ENCODE results near the gene OLFML3. TPM values are rescaled to one million over a fixed set of nuclear protein-coding genes. Genes with fewer than 3 reads are reported as not detected.

OLFML3 gene
- total and polyA plus RNA-seq, 2 of the 8 experiments (the other 6 are each of a cell fraction or from before 2014, with no cell fraction given): 56.0 to 72.3 TPM

- H2AFZ ChIP-seq (ENCODE audit: low read length): no peak overlapping the region
- H3K14ac ChIP-seq (ENCODE audit: insufficient read length): no peak overlapping the region
- H3K9ac ChIP-seq (replicated peaks in 1 of 4; ENCODE audit: extremely low read depth in 1 of 4, low read depth in 3 of 4, low read length in 3 of 4): no peak overlapping the region
- H3K18ac ChIP-seq (ENCODE audit: extremely low read depth, low read length): no peak overlapping the region
- H2BK20ac ChIP-seq (ENCODE audit: low read length): no peak overlapping the region
- H4K8ac ChIP-seq (ENCODE audit: extremely low read depth, insufficient read depth, low read length): no peak overlapping the region; the same call in 1 of the 2 replicates
- H3K4me3 ChIP-seq (ENCODE audit: extremely low read depth in 1 of 4, insufficient read depth in 2 of 4, low read depth in 3 of 4, low read length in 4 of 4): no peak overlapping the region
- peaks cover 0 to 15% of the 10 kb centered on the region in 2 experiments; a peak in 2 of 4 replicates for H3K79me2 ChIP-seq (ENCODE audit: control insufficient read depth in 1 of 2, insufficient read depth in 2 of 2, low read length in 2 of 2)
- POLR2A ChIA-PET (ENCODE audit: partially characterized antibody): interaction anchor here (1.1 kb wide), 1 partner anchor 13 kb away, joined by 3 read pairs; no protein-coding TSS in a partner anchor
- no peak overlapping the region for H4K91ac ChIP-seq (replicated peaks; ENCODE audit: insufficient read length, low read length)
- no peak overlapping the region for H3K56ac ChIP-seq (replicated peaks; ENCODE audit: insufficient read length, low read depth, low read length)
- H3K4me1 ChIP-seq (replicated peaks in 1 of 4; ENCODE audit: control insufficient read depth in 3 of 4, insufficient read depth in 4 of 4, low read length in 3 of 4): peaks cover 4 to 32% (median 18%) of the 10 kb centered on the region in 4 experiments
- H2BK5ac ChIP-seq (ENCODE audit: low read depth, low read length): no peak overlapping the region
- H2AK5ac ChIP-seq (ENCODE audit: low read depth, low read length): no peak overlapping the region
- 98% methylated on average over 4 of the region's 4 CpGs; no CpG with 5 or more reads in 1 of the 2 experiments for WGBS, 2 experiments (ENCODE audit: extremely low coverage in 1 of 2, insufficient coverage in 1 of 2, insufficient read length in 1 of 2, insufficient replicate concordance in 2 of 2, low coverage in 1 of 2, low lambda C conversion rate in 2 of 2, missing lambda C conversion rate in 1 of 2)
- no peak overlapping the region for H3K4me2 ChIP-seq (ENCODE audit: insufficient read depth in 1 of 2, low read depth in 2 of 2, low read length in 2 of 2)
- H3K9me3 ChIP-seq (ENCODE audit: insufficient read depth in 2 of 2, low read depth in 1 of 2, low read length in 1 of 2): peaks cover 14 to 18% of the 10 kb centered on the region in 2 experiments
- no peak overlapping the region for H3K23ac ChIP-seq (ENCODE audit: insufficient read length)
- DNase-seq (ENCODE audit: low read depth in 1 of 2, low spot score in 2 of 2) (no peak), FAIRE-seq (no peak)
- H3K4ac ChIP-seq (replicated peaks; ENCODE audit: insufficient read length, low read depth, low read length): no peak overlapping the region
- no peaks in the 10 kb centered on the region for H4K20me1 ChIP-seq (replicated peaks in 1 of 2; ENCODE audit: control insufficient read depth in 1 of 2, insufficient read depth in 2 of 2, low read length in 2 of 2)
- no peak overlapping the region for H2BK12ac ChIP-seq (ENCODE audit: low read depth, low read length)
- no peaks in the 10 kb centered on the region; a peak in 1 of 7 replicates for H3K27me3 ChIP-seq (replicated peaks in 1 of 4; ENCODE audit: control insufficient read depth in 3 of 4, extremely low read depth in 1 of 4, insufficient read depth in 3 of 4, low read length in 3 of 4)
- H2BK15ac ChIP-seq (ENCODE audit: low read length): no peak overlapping the region
- H4K5ac ChIP-seq (ENCODE audit: insufficient read length, low read depth, low read length): no peak overlapping the region
- no peak overlapping the region for H2BK120ac ChIP-seq (replicated peaks; ENCODE audit: low read depth, low read length)
- peaks cover 0 to 18% (median 2%) of the 10 kb centered on the region in 4 experiments; a peak in 4 of 8 replicates for H3K36me3 ChIP-seq (ENCODE audit: control insufficient read depth in 2 of 4, insufficient read depth in 4 of 4, low read length in 3 of 4)
- H3K79me1 ChIP-seq (ENCODE audit: low read depth, low read length): peaks cover 6% of the 10 kb centered on the region; the same call in 1 of the 2 replicates
- CTCF ChIA-PET (ENCODE audit: partially characterized antibody): interaction anchor here (0.6 to 1.8 kb wide), 6 partner anchors 9 to 298 kb away, joined by 3 to 7 read pairs (median 3); no protein-coding TSS in a partner anchor
- TF ChIP-seq E2F6 (IDR thresholded peaks at IDR 0.05) (no peak), SAP30 (IDR thresholded peaks at IDR 0.05; ENCODE audit: insufficient read depth, insufficient replicate concordance, low read length) (no peak), GTF2F1 (IDR thresholded peaks at IDR 0.05; ENCODE audit: borderline replicate concordance, low read depth, low read length) (no peak), BRCA1 (IDR thresholded peaks at IDR 0.05; ENCODE audit: low read depth, low read length) (no peak), SP1 (IDR thresholded peaks at IDR 0.05; ENCODE audit: low read depth, low read length) (no peak), NANOG (IDR thresholded peaks at IDR 0.05; ENCODE audit: insufficient read depth, low read depth, low read length, poor library complexity, severe bottlenecking) (no peak), RXRA (IDR thresholded peaks at IDR 0.05; ENCODE audit: insufficient read depth, low read depth, low read length) (no peak), ASH2L (IDR thresholded peaks at IDR 0.05; ENCODE audit: low read length) (no peak), KDM4A (IDR thresholded peaks at IDR 0.05; ENCODE audit: low read depth, low read length, severe bottlenecking) (no peak)
- H3K27ac ChIP-seq (ENCODE audit: low read depth, low read length): no peak overlapping the region
- H3K23me2 ChIP-seq (ENCODE audit: low read depth, low read length): peaks cover 2% of the 10 kb centered on the region; the same call in 1 of the 2 replicates
Observed at GRCh38 chr1:113984710-113985109, 5.4 kb downstream of the OLFML3 start.

Measured in H1 (cell line).